H1 (cell line): Measurements from ENCODE around the gene RAD9A. TPM values are rescaled to one million over a fixed set of nuclear protein-coding genes. Genes with fewer than 3 reads are reported as not detected.

Source experiments
- CTCF ChIA-PET: fragments of 300-600 bp; sonication (Branson Sonifier 250); formaldehyde crosslinking; loops from one replicate; lab custom pipeline; 2021; ENCODE audit not compliant: partially characterized antibody; lab: Charles Lee
- POLR2A ChIA-PET: fragments of 300-600 bp; sonication (Branson Sonifier 250); formaldehyde crosslinking; loops from one replicate; lab custom pipeline; 2021; ENCODE audit warnings: inconsistent platforms; ENCODE audit not compliant: partially characterized antibody; lab: Charles Lee
- DNase-seq, 2 experiments: peaks; one replicate each; pipeline versions ENCODE4 v3.0.0 to v3.0.0-alpha.2; 2010 to 2022; ENCODE audit warnings: low spot score in 2 of 2, low read depth in 1 of 2, mixed read lengths in 1 of 2
- FAIRE-seq: peaks from 2 replicates; lab custom pipeline; 2011; peaks lifted over from hg19 to GRCh38; lab: Jason Lieb, UNC
- H2AFZ ChIP-seq: 2 replicates; pipeline ENCODE4 v1.8.1; 2012; ENCODE audit warnings: low read length, inconsistent platforms
- H2AK5ac ChIP-seq: 2 replicates; pipeline ENCODE4 v1.6.1; 2013; ENCODE audit warnings: low read depth, low read length
- H2BK120ac ChIP-seq: replicated peaks from 2 replicates; pipeline ENCODE3; 2013; ENCODE audit warnings: low read depth, low read length, inconsistent platforms
- H2BK12ac ChIP-seq: 2 replicates; pipeline ENCODE4 v1.6.1; 2013; ENCODE audit warnings: low read depth, low read length
- H2BK15ac ChIP-seq: 2 replicates; pipeline ENCODE4 v1.6.1; 2013; ENCODE audit warnings: low read length
- H2BK20ac ChIP-seq: 2 replicates; pipeline ENCODE4 v1.6.1; 2013; ENCODE audit warnings: low read length
- H2BK5ac ChIP-seq: 2 replicates; pipeline ENCODE4 v1.6.1; 2013; ENCODE audit warnings: low read depth, low read length
- H3K14ac ChIP-seq: 2 replicates; pipeline ENCODE4 v1.6.1; 2013; ENCODE audit warnings: inconsistent platforms; ENCODE audit not compliant: insufficient read length
- H3K18ac ChIP-seq: 2 replicates; pipeline ENCODE4 v1.6.1; 2013; ENCODE audit warnings: low read length; ENCODE audit errors: extremely low read depth
- H3K23ac ChIP-seq: 2 replicates; pipeline ENCODE4 v1.6.1; 2013; ENCODE audit warnings: inconsistent platforms; ENCODE audit not compliant: insufficient read length
- H3K23me2 ChIP-seq: 2 replicates; pipeline ENCODE4 v1.6.1; 2013; ENCODE audit warnings: low read depth, low read length
- H3K27ac ChIP-seq: 2 replicates; pipeline ENCODE4 v1.6.1; 2011; ENCODE audit warnings: low read depth, low read length, inconsistent platforms
- H3K27me3 ChIP-seq, 4 experiments: replicated peaks in 1 of 4; 1 replicate in 1 of 4; 2 replicates in 3 of 4; pipeline versions ENCODE4 v1.6.1 to v1.8.1; 2011 to 2013; ENCODE audit warnings: low read length in 3 of 4, mild to moderate bottlenecking in 3 of 4, inconsistent platforms in 2 of 4, mixed read lengths in 2 of 4, moderate library complexity in 1 of 4; ENCODE audit not compliant: control insufficient read depth in 3 of 4, insufficient read depth in 3 of 4; ENCODE audit errors: extremely low read depth in 1 of 4
- H3K36me3 ChIP-seq, 4 experiments: 2 replicates each; pipeline versions ENCODE4 v1.6.1 to v1.8.1; 2011 to 2013; ENCODE audit warnings: mild to moderate bottlenecking in 4 of 4, low read length in 3 of 4, moderate library complexity in 2 of 4, control low read depth in 1 of 4, inconsistent platforms in 1 of 4; ENCODE audit not compliant: insufficient read depth in 4 of 4, control insufficient read depth in 2 of 4
- H3K4ac ChIP-seq: replicated peaks from 2 replicates; pipeline ENCODE3; 2013; ENCODE audit warnings: low read length, low read depth, mixed read lengths, inconsistent platforms; ENCODE audit not compliant: insufficient read length
- H3K4me1 ChIP-seq, 4 experiments: replicated peaks in 1 of 4; 1 replicate in 1 of 4; 2 replicates in 3 of 4; pipeline versions ENCODE4 v1.6.1 to v1.8.1; 2011 to 2013; ENCODE audit warnings: low read length in 3 of 4, inconsistent platforms in 2 of 4, mixed read lengths in 1 of 4; ENCODE audit not compliant: insufficient read depth in 4 of 4, control insufficient read depth in 3 of 4
- H3K4me2 ChIP-seq, 2 experiments: 2 replicates each; pipeline versions ENCODE4 v1.6.1 to v1.8.1; 2011 to 2013; ENCODE audit warnings: low read depth in 2 of 2, low read length in 2 of 2, control low read depth in 1 of 2, inconsistent platforms in 1 of 2, mild to moderate bottlenecking in 1 of 2; ENCODE audit not compliant: insufficient read depth in 1 of 2
- H3K4me3 ChIP-seq, 4 experiments: fragments of 200-600, 300-600 bp in 1 of 4; sonication (generic), shearing (Covaris generic), sonication (Bioruptor Twin) in 1 of 4; 2 replicates each; pipeline versions ENCODE4 v1.5.1 to v1.8.1; 2011 to 2016; ENCODE audit warnings: low read length in 4 of 4, low read depth in 3 of 4, control low read depth in 2 of 4, inconsistent platforms in 2 of 4, mild to moderate bottlenecking in 2 of 4, mixed read lengths in 1 of 4, moderate library complexity in 1 of 4; ENCODE audit not compliant: insufficient read depth in 2 of 4; ENCODE audit errors: extremely low read depth in 1 of 4
- H3K56ac ChIP-seq: replicated peaks from 2 replicates; pipeline ENCODE3; 2013; ENCODE audit warnings: low read depth, mild to moderate bottlenecking, mixed read lengths, low read length, inconsistent platforms; ENCODE audit not compliant: insufficient read length
- H3K79me1 ChIP-seq: 2 replicates; pipeline ENCODE4 v1.6.1; 2013; ENCODE audit warnings: low read depth, low read length, control low read depth
- H3K79me2 ChIP-seq, 2 experiments: 2 replicates each; pipeline versions ENCODE4 v1.6.1 to v1.8.1; 2012 to 2013; ENCODE audit warnings: low read length in 2 of 2, mild to moderate bottlenecking in 2 of 2, inconsistent platforms in 1 of 2; ENCODE audit not compliant: insufficient read depth in 2 of 2, control insufficient read depth in 1 of 2
- H3K9ac ChIP-seq, 4 experiments: replicated peaks in 1 of 4; 1 replicate in 1 of 4; 2 replicates in 3 of 4; pipeline versions ENCODE4 v1.6.1 to v1.8.1; 2011 to 2013; ENCODE audit warnings: low read depth in 3 of 4, low read length in 3 of 4, control low read depth in 2 of 4, mild to moderate bottlenecking in 2 of 4, moderate library complexity in 2 of 4, inconsistent platforms in 1 of 4; ENCODE audit errors: extremely low read depth in 1 of 4
- H3K9me3 ChIP-seq, 2 experiments: 2 replicates each; pipeline versions ENCODE4 v1.6.1 to v1.8.1; 2012 to 2013; ENCODE audit warnings: mild to moderate bottlenecking in 2 of 2, moderate library complexity in 2 of 2, control low read depth in 1 of 2, inconsistent platforms in 1 of 2, low read depth in 1 of 2, low read length in 1 of 2, mixed read lengths in 1 of 2; ENCODE audit not compliant: insufficient read depth in 2 of 2
- H4K20me1 ChIP-seq, 2 experiments: replicated peaks in 1 of 2; 2 replicates each; pipeline versions ENCODE3 to v1.8.1; 2011 to 2013; ENCODE audit warnings: inconsistent platforms in 2 of 2, low read length in 2 of 2, mild to moderate bottlenecking in 1 of 2; ENCODE audit not compliant: insufficient read depth in 2 of 2, control insufficient read depth in 1 of 2
- H4K5ac ChIP-seq: 2 replicates; pipeline ENCODE4 v1.6.1; 2013; ENCODE audit warnings: low read length, low read depth, mixed read lengths, inconsistent platforms; ENCODE audit not compliant: insufficient read length
- H4K8ac ChIP-seq: 2 replicates; pipeline ENCODE4 v1.8.0; 2013; ENCODE audit warnings: mild to moderate bottlenecking, moderate library complexity, low read length, inconsistent platforms; ENCODE audit not compliant: insufficient read depth; ENCODE audit errors: extremely low read depth
- H4K91ac ChIP-seq: replicated peaks from 2 replicates; pipeline ENCODE3; 2013; ENCODE audit warnings: low read length, mixed read lengths, inconsistent platforms; ENCODE audit not compliant: insufficient read length
- BCL11A ChIP-seq, 2 experiments: IDR thresholded peaks; one replicate each; pipeline ENCODE4 v1.6.1; 2011; ENCODE audit warnings: low read depth in 2 of 2, low read length in 2 of 2, mild to moderate bottlenecking in 2 of 2
- POLR2A ChIP-seq, 2 experiments: IDR thresholded peaks; 1 replicate in 1 of 2; 2 replicates in 1 of 2; pipeline ENCODE4 v1.6.1; 2011; ENCODE audit warnings: low read depth in 2 of 2, low read length in 2 of 2, mild to moderate bottlenecking in 2 of 2; ENCODE audit errors: control extremely low read depth in 1 of 2
- POU5F1 ChIP-seq: IDR thresholded peaks from 2 replicates; pipeline ENCODE4 v1.6.1; 2011; ENCODE audit warnings: low read depth, mild to moderate bottlenecking, low read length, moderate library complexity
- RBBP5 ChIP-seq: IDR thresholded peaks from 2 replicates; pipeline ENCODE4 v1.7.1; 2012; ENCODE audit warnings: low read depth, mild to moderate bottlenecking, inconsistent platforms, low read length, moderate library complexity, borderline replicate concordance
- SAP30 ChIP-seq: fragments of 300-600 bp; sonication (generic); IDR thresholded peaks from 2 replicates; pipeline ENCODE4 v1.7.1; 2012; ENCODE audit warnings: low read length, moderate library complexity, mild to moderate bottlenecking, inconsistent platforms; ENCODE audit not compliant: insufficient read depth, insufficient replicate concordance
- SIN3A ChIP-seq, 2 experiments: IDR thresholded peaks in 1 of 2; conservative IDR thresholded peaks in 1 of 2; 2 replicates each; pipeline ENCODE4 v1.6.1; 2011 to 2012; ENCODE audit warnings: low read length in 2 of 2, improper control_type of control experiment in 1 of 2, low read depth in 1 of 2, mild to moderate bottlenecking in 1 of 2
- SP4 ChIP-seq: IDR thresholded peaks from 2 replicates; pipeline ENCODE4 v1.6.1; 2012; ENCODE audit warnings: low read length, inconsistent platforms
- SRF ChIP-seq: IDR thresholded peaks from 2 replicates; pipeline ENCODE4 v1.6.1; 2011; ENCODE audit warnings: mild to moderate bottlenecking, low read depth, low read length, moderate library complexity
- TAF1 ChIP-seq: IDR thresholded peaks from 2 replicates; pipeline ENCODE4 v1.6.1; 2011; ENCODE audit warnings: mild to moderate bottlenecking, low read depth, low read length
- TCF12 ChIP-seq: IDR thresholded peaks from 2 replicates; pipeline ENCODE4 v1.6.1; 2011; ENCODE audit warnings: low read depth, mild to moderate bottlenecking, low read length
- USF2 ChIP-seq: IDR thresholded peaks from 2 replicates; pipeline ENCODE4 v1.6.1; 2011; ENCODE audit warnings: low read length, improper control_type of control experiment
- whole genome bisulfite sequencing, 2 experiments: shearing (Covaris generic) in 1 of 2; methylation state at CpG; one replicate each; pipeline versions ENCODE4 v1.1.6 to v1.1.7; 2013 to 2015; ENCODE audit warnings: low lambda C conversion rate in 2 of 2, mixed read lengths in 2 of 2, inconsistent platforms in 1 of 2, low coverage in 1 of 2, missing lambda C conversion rate in 1 of 2; ENCODE audit not compliant: insufficient replicate concordance in 2 of 2, insufficient coverage in 1 of 2, insufficient read length in 1 of 2; ENCODE audit errors: extremely low coverage in 1 of 2, missing lambda C conversion rate in 1 of 2; 5-methylcytosine and 5-hydroxymethylcytosine counted together
- polyA plus RNA-seq, 7 experiments: library from polyadenylated mRNA; depleted of rRNA in 3 of 7; stranded (reverse) in 5 of 7; unstranded in 2 of 7; fragments of >200 nt in 5 of 7; fragments of 200-250 nt in 2 of 7; gene quantifications; 1 replicate in 5 of 7; 2 replicates in 1 of 7; 4 replicates in 1 of 7; pipeline versions ENCODE4 v1.2.1 to v1.2.3, GENCODE V29; 2011 to 2013; ENCODE audit warnings: missing spikeins in 2 of 7, mixed read lengths in 2 of 7
- total RNA-seq: library from RNA; stranded (reverse); fragmentation: NEBNext Ultra II Directional; extraction: Animal tissue kit (Norgen Biotek cat#: 25700); gene quantifications from 2 replicates; pipeline ENCODE4 v1.2.1, GENCODE V29; 2021

RAD9A gene
- total and polyA plus RNA-seq, 2 of the 8 experiments (the other 6 are each of a cell fraction or from before 2014, with no cell fraction given), result 22.2 to 25.5 TPM

- no peak overlapping the region for H3K23ac ChIP-seq
- H4K8ac ChIP-seq, result no peak overlapping the region
- no peaks in the 10 kb centered on the region for H3K9me3 ChIP-seq
- ChIA-PET POLR2A (interaction anchor here (0.9 to 12.5 kb wide), 8 partner anchors 8 to 60 kb away, joined by 3 to 104 read pairs (median 4); partner anchors contain the start of genes CARNS1 and CORO1B), CTCF (interaction anchor here (1.0 to 3.8 kb wide), 3 partner anchors 13 to 32 kb away, joined by 3 to 10 read pairs (median 4); partner anchors contain the start of gene PPP1CA)
- H3K23me2 ChIP-seq, result peaks cover 8% of the 10 kb centered on the region
- no peak overlapping the region for H4K5ac ChIP-seq
- no peaks in the 10 kb centered on the region for H3K27me3 ChIP-seq
- peaks cover 0 to 24% (median 16%) of the 10 kb centered on the region in 4 experiments; a peak in 6 of 7 replicates for H3K4me1 ChIP-seq
- FAIRE-seq (no peak), DNase-seq (no peak)
- H3K79me2 ChIP-seq, result peaks cover 0 to 9% of the 10 kb centered on the region in 2 experiments; a peak in 2 of 4 replicates
- peaks cover 5% of the 10 kb centered on the region for H3K79me1 ChIP-seq
- peaks cover 6 to 17% (median 11%) of the 10 kb centered on the region in 4 experiments; a peak in 7 of 8 replicates for H3K36me3 ChIP-seq
- H2BK15ac ChIP-seq, result no peak overlapping the region
- no peak overlapping the region for H3K4me3 ChIP-seq
- H4K20me1 ChIP-seq, result peaks cover 0 to 12% of the 10 kb centered on the region in 2 experiments
- no peak overlapping the region for H2BK20ac ChIP-seq
- no peak overlapping the region for H2AK5ac ChIP-seq
- no peak overlapping the region for H2AFZ ChIP-seq
- no peak overlapping the region for H2BK5ac ChIP-seq
- H4K91ac ChIP-seq, result no peak overlapping the region
- no peak overlapping the region for H2BK120ac ChIP-seq
- no peak overlapping the region for H3K18ac ChIP-seq
- no peak overlapping the region for H3K14ac ChIP-seq
- H2BK12ac ChIP-seq, result no peak overlapping the region
- H3K4ac ChIP-seq, result no peak overlapping the region
- no peak overlapping the region for H3K27ac ChIP-seq
- 92% methylated on average over 21 of the region's 22 CpGs; no CpG with 5 or more reads in 1 of the 2 experiments for WGBS, 2 experiments
- no peak overlapping the region for H3K56ac ChIP-seq
- no peak overlapping the region for H3K4me2 ChIP-seq
- H3K9ac ChIP-seq, result no peak overlapping the region
- TF ChIP-seq SP4 (no peak), BCL11A (IDR thresholded peaks at IDR 0.05; ENCODE audit: low read depth in 2 of 2, low read length in 2 of 2) (no peak), POLR2A (IDR thresholded peaks at IDR 0.05; ENCODE audit: control extremely low read depth in 1 of 2, low read depth in 2 of 2, low read length in 2 of 2) (no peak), POU5F1 (no peak), TAF1 (no peak), RBBP5 (no peak), SRF (no peak), SAP30 (no peak), TCF12 (no peak), SIN3A (conservative IDR thresholded peaks at IDR 0.05 in 1 of 2, IDR thresholded peaks at IDR 0.05 in 1 of 2; ENCODE audit: low read depth in 1 of 2, low read length in 2 of 2) (no peak), USF2 (no peak)
Measured at GRCh38 chr11:67432655-67433349, 41.0 kb downstream of the RAD9A start.
